Testis (tissue), 3 donors: ENCODE data around the gene PXDN. TPM values are rescaled to one million over a fixed set of nuclear protein-coding genes. Genes with fewer than 3 reads are reported as not detected.

Experiments used
- DNase-seq: peaks from one replicate; pipeline ENCODE4 v3.0.0-alpha.2; 2019
- H3K27ac ChIP-seq, 2 donors: fragments of 200-600 bp; sonication (generic); one replicate each; pipeline ENCODE4 v1.5.1; 2019
- H3K27me3 ChIP-seq: fragments of 200-600 bp; sonication (generic); one replicate; pipeline ENCODE4 v1.5.1; 2019
- H3K36me3 ChIP-seq: fragments of 200-600 bp; sonication (generic); one replicate; pipeline ENCODE4 v1.5.1; 2017; ENCODE audit warnings: low read depth; ENCODE audit errors: missing control alignments
- H3K4me1 ChIP-seq: fragments of 200-600 bp; sonication (generic); one replicate; pipeline ENCODE4 v1.5.1; 2019
- H3K4me3 ChIP-seq, 2 donors: fragments of 200-600 bp; sonication (generic); one replicate each; pipeline ENCODE4 v1.5.1; 2017 to 2019
- H3K9me3 ChIP-seq: fragments of 200-600 bp; sonication (generic); one replicate; pipeline ENCODE4 v1.5.1; 2017
- CTCF ChIP-seq, 3 experiments: fragments of 450-650 bp in 2 of 3; fragments of 200-600 bp in 1 of 3; sonication (generic) in 1 of 3; IDR thresholded peaks; one replicate each; pipeline ENCODE4 v1.5.1; 2016 to 2019; ENCODE audit warnings: antibody characterized with exemption in 3 of 3, mild to moderate bottlenecking in 2 of 3, moderate library complexity in 1 of 3
- POLR2A ChIP-seq: fragments of 450-650 bp; IDR thresholded peaks from one replicate; pipeline ENCODE4 v1.6.1; 2017; ENCODE audit warnings: antibody characterized with exemption, mild to moderate bottlenecking, moderate library complexity
- WGBS, 2 donors: methylation state at CpG; one replicate each; pipeline ENCODE4 v1.1.5; 2018; 5-methylcytosine and 5-hydroxymethylcytosine counted together
- intact Hi-C: fragments of 100-400 bp; cut with DNase I; formaldehyde crosslinking; loops from one replicate; pipeline ENCODE4 v1.15.1; 2023; ENCODE audit warnings: low total_unique reads
- polyA plus RNA-seq: library from polyadenylated mRNA; stranded (reverse); fragments of 350-450 nt; fragmentation: Illumina TruSeq; extraction: RNeasy Lipid Tissue Mini Kit (QIAGEN cat#74804); gene quantifications from one replicate; pipeline ENCODE4 v1.2.3, GENCODE V29; 2014; ENCODE audit warnings: low read depth, low replicate concordance; ENCODE audit not compliant: insufficient read depth
- total RNA-seq, 2 donors: library from RNA; depleted of rRNA; stranded (reverse); fragments of >200 nt; gene quantifications; one replicate each; pipeline ENCODE4 v1.2.3, GENCODE V29; 2016

The PXDN gene
- total and polyA plus RNA-seq, 3 donors from 2014 or later, result 26.7 to 41.8 (median 33.8) TPM

- 45 to 50% methylated on average over 19 to 24 of the region's 24 CpGs for WGBS, 2 donors
- peak; percentile 70 for DNase-seq
- H3K9me3 ChIP-seq, result no peaks in the 10 kb centered on the region
- no peaks in the 10 kb centered on the region for H3K4me1 ChIP-seq
- H3K36me3 ChIP-seq, result no peaks in the 10 kb centered on the region
- H3K27me3 ChIP-seq, result no peaks in the 10 kb centered on the region
- no peak overlapping the region for H3K27ac ChIP-seq
- TF ChIP-seq POLR2A (no peak), CTCF (IDR thresholded peaks at IDR 0.05) (peak; percentile 23 to 74 (median 59))
- H3K4me3 ChIP-seq, result no peak overlapping the region
- intact Hi-C loops, result loop anchor here (5.0 kb wide), 1 partner anchor 159 kb away; no protein-coding TSS in a partner anchor
Measured at GRCh38 chr2:1750933-1751766, 6.8 kb upstream of the PXDN start.

GRCh38 chr2:1750270-1750932, 6.1 kb upstream of the PXDN start:
- no peaks in the 10 kb centered on the region for H3K4me1 ChIP-seq
- H3K9me3 ChIP-seq, result no peaks in the 10 kb centered on the region
- DNase-seq, result no peak
- TF ChIP-seq CTCF (IDR thresholded peaks at IDR 0.05) (no peak), POLR2A (no peak)
- 31 to 75% methylated on average over 3 to 5 of the region's 5 CpGs for WGBS, 2 donors
- intact Hi-C loops, result loop anchor here (5.0 kb wide), 1 partner anchor 158 kb away; no protein-coding TSS in a partner anchor
- no peak overlapping the region for H3K27ac ChIP-seq
- H3K4me3 ChIP-seq, result no peak overlapping the region
- no peaks in the 10 kb centered on the region for H3K36me3 ChIP-seq
- H3K27me3 ChIP-seq, result no peaks in the 10 kb centered on the region

GRCh38 chr2:1749489-1750119, 5.3 kb upstream of the PXDN start:
- no peaks in the 10 kb centered on the region for H3K9me3 ChIP-seq
- no peak overlapping the region for H3K4me3 ChIP-seq
- no peaks in the 10 kb centered on the region for H3K4me1 ChIP-seq
- no peak overlapping the region for H3K27ac ChIP-seq
- intact Hi-C loops, result loop anchor here (5.0 kb wide), 1 partner anchor 157 kb away; no protein-coding TSS in a partner anchor
- no peaks in the 10 kb centered on the region for H3K36me3 ChIP-seq
- WGBS, 2 donors, result 86 to 90% methylated on average over 9 of the region's 9 CpGs
- peak; percentile 10 for DNase-seq
- H3K27me3 ChIP-seq, result no peaks in the 10 kb centered on the region
- no peak for TF ChIP-seq CTCF (IDR thresholded peaks at IDR 0.05)
- no peak for TF ChIP-seq POLR2A

- WGBS, 2 donors, result 82 to 83% methylated on average over 17 of the region's 17 CpGs
- intact Hi-C loops, result no loop called here
- Histone ChIP-seq H3K36me3 (no peaks in the 10 kb centered on the region), H3K9me3 (no peaks in the 10 kb centered on the region), H3K27ac (no peak overlapping the region), H3K27me3 (no peaks in the 10 kb centered on the region), H3K4me1 (no peaks in the 10 kb centered on the region), H3K4me3 (no peak overlapping the region)
- DNase-seq, result no peak
- TF ChIP-seq CTCF (IDR thresholded peaks at IDR 0.05) (no peak), POLR2A (no peak)
Measured at GRCh38 chr2:1748741-1749488, 4.6 kb upstream of the PXDN start.
